OCI-LY3 (cell line): ENCODE data around the gene PPP1R36.

Source experiments
- EZH2phosphoT487 ChIP-seq: fragments of 200-600 bp; shearing (Covaris generic); IDR thresholded peaks from 2 replicates; pipeline ENCODE4 v1.6.1; 2018; ENCODE audit warnings: antibody characterized with exemption, mixed run types, low read depth
- TF ChIP-seq, protein P1 (sequence below): fragments of 200-600, 300-600 bp; sonication (generic); IDR thresholded peaks from 2 replicates; pipeline ENCODE4 v1.5.1; 2014; ENCODE audit warnings: antibody characterized with exemption, low read length, low read depth

DNA sequence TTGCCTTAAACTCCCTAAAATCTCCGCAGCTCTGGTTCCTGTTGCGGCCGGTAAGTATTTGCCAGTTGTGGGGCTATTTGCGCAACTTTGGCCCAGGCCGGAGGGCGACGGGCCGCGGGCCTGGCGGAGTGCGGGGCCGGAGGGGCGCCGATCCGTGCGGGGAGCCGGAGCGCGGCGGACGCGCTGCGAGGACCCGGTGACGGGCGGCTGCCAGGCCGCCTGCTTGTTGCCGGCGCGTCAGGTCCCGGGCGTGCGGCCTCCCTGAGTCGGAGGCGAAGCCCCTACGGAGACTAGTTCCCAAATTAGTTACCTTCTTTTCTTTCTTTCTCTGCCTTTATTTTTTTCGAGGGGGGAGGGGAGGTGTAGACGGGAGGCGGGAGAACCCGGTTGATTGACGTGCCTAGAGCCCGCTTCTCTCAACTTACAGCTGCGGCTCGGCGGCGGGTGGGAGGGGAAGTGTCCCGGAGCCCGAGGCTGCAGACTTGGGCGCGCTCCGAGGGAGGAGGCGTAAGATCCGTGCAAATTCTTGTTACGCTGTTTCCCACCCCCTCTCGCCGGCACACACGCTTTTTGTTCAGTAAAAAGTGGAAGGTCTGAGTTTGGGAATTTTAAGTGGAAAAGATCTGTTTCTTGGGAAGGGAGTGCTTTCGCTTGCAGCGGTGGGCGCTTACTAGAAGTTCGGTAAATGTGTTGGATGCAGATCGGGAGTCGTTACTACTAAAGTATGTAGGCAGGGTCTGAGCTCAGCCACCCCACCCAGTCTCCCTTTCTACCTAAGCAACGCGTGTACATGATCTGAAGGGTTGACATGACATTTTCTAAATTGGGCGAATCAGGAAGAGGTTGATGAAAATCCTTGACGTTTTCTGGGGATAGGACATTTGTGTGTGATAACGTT lies 44.6 kb upstream of the PPP1R36 start:
- TF ChIP-seq, protein P1, sequence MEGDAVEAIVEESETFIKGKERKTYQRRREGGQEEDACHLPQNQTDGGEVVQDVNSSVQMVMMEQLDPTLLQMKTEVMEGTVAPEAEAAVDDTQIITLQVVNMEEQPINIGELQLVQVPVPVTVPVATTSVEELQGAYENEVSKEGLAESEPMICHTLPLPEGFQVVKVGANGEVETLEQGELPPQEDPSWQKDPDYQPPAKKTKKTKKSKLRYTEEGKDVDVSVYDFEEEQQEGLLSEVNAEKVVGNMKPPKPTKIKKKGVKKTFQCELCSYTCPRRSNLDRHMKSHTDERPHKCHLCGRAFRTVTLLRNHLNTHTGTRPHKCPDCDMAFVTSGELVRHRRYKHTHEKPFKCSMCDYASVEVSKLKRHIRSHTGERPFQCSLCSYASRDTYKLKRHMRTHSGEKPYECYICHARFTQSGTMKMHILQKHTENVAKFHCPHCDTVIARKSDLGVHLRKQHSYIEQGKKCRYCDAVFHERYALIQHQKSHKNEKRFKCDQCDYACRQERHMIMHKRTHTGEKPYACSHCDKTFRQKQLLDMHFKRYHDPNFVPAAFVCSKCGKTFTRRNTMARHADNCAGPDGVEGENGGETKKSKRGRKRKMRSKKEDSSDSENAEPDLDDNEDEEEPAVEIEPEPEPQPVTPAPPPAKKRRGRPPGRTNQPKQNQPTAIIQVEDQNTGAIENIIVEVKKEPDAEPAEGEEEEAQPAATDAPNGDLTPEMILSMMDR, result no peak
- TF ChIP-seq EZH2phosphoT487, result no peak
